NT2/D1 (cell line): Measurements from ENCODE around the gene SORCS3.

Experiments used
- DNase-seq: peaks from one replicate; pipeline ENCODE4 v3.0.0-alpha.2; 2011; ENCODE audit warnings: low read depth, low spot score
- H3K27me3 ChIP-seq: 2 replicates; pipeline ENCODE4 v1.6.0; 2011; ENCODE audit warnings: mild to moderate bottlenecking; ENCODE audit not compliant: insufficient read length, insufficient read depth
- H3K36me3 ChIP-seq: 2 replicates; pipeline ENCODE4 v1.6.1; 2011; ENCODE audit warnings: mild to moderate bottlenecking, low read length, mixed read lengths; ENCODE audit not compliant: insufficient read depth, insufficient read length
- H3K4me1 ChIP-seq: 2 replicates; pipeline ENCODE4 v1.5.1; 2011; ENCODE audit not compliant: insufficient read depth, insufficient read length
- H3K4me3 ChIP-seq: 2 replicates; pipeline ENCODE4 v1.5.1; 2011; ENCODE audit warnings: low read depth; ENCODE audit not compliant: insufficient read length
- H3K9ac ChIP-seq: 2 replicates; pipeline ENCODE4 v1.6.0; 2011; ENCODE audit warnings: low read depth; ENCODE audit not compliant: insufficient read length
- H3K9me3 ChIP-seq: 2 replicates; pipeline ENCODE4 v1.5.1; 2011; ENCODE audit warnings: mild to moderate bottlenecking, low read length; ENCODE audit not compliant: insufficient read depth
- SUZ12 ChIP-seq: IDR thresholded peaks from 2 replicates; pipeline ENCODE4 v1.6.1; 2011; ENCODE audit not compliant: insufficient read length, insufficient read depth; ENCODE audit errors: extremely low read depth
- YY1 ChIP-seq: IDR thresholded peaks from 2 replicates; pipeline ENCODE4 v1.6.1; 2011; ENCODE audit not compliant: insufficient read length, insufficient read depth
- ZNF274 ChIP-seq: IDR thresholded peaks from 2 replicates; pipeline ENCODE4 v1.6.1; 2011; ENCODE audit warnings: mild to moderate bottlenecking, low read depth, low read length

SORCS3 gene

DNA sequence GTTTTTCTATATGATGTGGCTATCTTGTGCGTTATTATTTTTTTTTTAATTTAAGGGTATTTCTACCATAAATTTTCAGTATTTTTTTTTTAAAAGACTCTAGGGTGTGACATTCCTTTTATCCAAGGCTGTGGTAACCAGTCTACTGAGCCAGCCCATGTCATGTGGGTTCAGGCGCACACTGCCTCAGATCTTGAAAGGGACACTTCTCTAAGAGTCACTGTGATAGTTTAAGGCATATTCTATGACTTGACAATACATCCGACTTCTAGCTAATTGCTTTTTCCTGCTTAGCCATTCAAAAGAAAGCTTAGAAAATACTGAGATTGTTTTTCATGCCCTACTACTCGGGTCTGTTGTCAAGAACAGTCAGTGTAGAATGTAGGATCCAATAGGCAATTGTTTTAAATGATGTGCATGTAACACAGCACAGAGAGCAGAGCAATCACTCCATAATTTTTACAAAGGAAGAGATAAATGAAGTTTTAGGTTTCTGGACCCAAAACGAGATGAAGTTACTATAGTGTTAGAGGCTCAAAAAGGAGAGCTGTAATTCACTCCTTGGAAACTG is 263.7 kb downstream of the SORCS3 start:
- no peak overlapping the region for H3K4me3 ChIP-seq
- no peaks in the 10 kb centered on the region for H3K9me3 ChIP-seq
- TF ChIP-seq ZNF274 (no peak), SUZ12 (no peak), YY1 (no peak)
- H3K9ac ChIP-seq: no peak overlapping the region
- no peaks in the 10 kb centered on the region for H3K36me3 ChIP-seq
- H3K4me1 ChIP-seq: no peaks in the 10 kb centered on the region
- DNase-seq: no peak
- no peaks in the 10 kb centered on the region for H3K27me3 ChIP-seq

DNA sequence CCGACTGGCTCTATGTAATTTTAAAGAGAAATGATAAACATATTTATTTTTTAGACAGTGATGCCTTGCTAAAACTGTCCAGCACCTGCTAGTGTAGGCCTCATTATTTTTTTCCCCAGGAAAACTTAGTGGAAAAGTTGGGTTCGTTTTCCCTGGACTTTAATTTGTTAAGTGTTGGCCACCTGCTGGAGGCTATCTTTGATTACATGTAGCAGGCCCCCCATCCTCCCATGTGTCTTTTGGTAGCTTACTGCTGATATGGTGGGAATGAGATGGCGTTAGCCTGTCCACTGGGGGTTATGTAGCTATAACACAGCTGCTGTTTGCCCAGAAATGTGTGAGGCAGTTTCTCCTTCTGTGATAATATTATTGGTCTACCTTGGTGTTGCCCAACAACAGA is 265.0 kb downstream of the SORCS3 start:
- no peaks in the 10 kb centered on the region for H3K27me3 ChIP-seq
- no peak for DNase-seq
- H3K4me3 ChIP-seq: no peak overlapping the region
- H3K9ac ChIP-seq: no peak overlapping the region
- no peaks in the 10 kb centered on the region for H3K36me3 ChIP-seq
- H3K4me1 ChIP-seq: no peaks in the 10 kb centered on the region
- TF ChIP-seq ZNF274: no peak
- no peak for TF ChIP-seq SUZ12
- TF ChIP-seq YY1: no peak
- no peaks in the 10 kb centered on the region for H3K9me3 ChIP-seq

DNA sequence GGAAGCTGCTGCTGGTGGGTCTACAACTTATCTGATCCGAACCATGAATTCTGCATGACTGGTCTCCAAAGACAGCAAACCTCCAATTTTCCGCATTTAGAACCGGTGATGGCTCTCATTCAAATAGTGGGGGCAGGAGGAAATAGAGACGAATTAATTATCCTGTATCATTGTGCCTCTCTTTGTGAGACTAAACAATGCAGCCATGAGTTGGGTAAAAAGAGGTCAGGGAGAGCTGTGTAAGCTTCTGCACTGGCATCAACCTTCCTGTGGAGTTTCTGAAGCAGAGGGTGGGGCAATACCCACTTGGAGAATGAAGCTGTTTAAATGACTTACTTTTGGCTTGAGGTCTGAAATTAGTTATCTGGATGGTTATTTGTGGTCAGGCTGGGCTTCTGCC is 266.4 kb downstream of the SORCS3 start:
- no peak overlapping the region for H3K4me3 ChIP-seq
- H3K4me1 ChIP-seq: no peaks in the 10 kb centered on the region
- no peak for DNase-seq
- TF ChIP-seq ZNF274 (no peak), SUZ12 (no peak), YY1 (no peak)
- no peaks in the 10 kb centered on the region for H3K9me3 ChIP-seq
- no peaks in the 10 kb centered on the region for H3K27me3 ChIP-seq
- H3K36me3 ChIP-seq: no peaks in the 10 kb centered on the region
- H3K9ac ChIP-seq: no peak overlapping the region

DNA sequence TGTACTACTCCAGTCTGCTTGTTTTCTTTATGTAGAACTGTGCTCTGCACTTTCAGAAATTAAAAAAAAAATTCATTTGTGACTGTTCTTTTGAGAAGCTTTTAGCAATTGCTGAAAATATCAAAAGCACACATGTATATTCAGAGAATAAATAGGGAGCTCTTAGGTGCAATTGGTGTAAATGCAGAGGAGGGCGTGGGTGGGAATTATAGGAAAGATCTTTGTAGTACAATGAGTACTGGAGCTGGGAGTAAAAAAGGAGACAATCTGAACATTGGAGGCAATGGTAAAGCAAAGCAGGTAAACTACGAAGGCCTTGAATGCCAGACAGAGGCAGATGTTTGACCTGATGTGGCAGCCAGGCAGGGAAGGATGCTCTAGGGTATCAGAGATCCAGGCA is 267.5 kb downstream of the SORCS3 start:
- no peaks in the 10 kb centered on the region for H3K36me3 ChIP-seq
- DNase-seq: no peak
- no peaks in the 10 kb centered on the region for H3K4me1 ChIP-seq
- no peaks in the 10 kb centered on the region for H3K9me3 ChIP-seq
- TF ChIP-seq YY1 (no peak), SUZ12 (no peak), ZNF274 (no peak)
- H3K4me3 ChIP-seq: no peak overlapping the region
- H3K9ac ChIP-seq: no peak overlapping the region
- H3K27me3 ChIP-seq: no peaks in the 10 kb centered on the region

DNA sequence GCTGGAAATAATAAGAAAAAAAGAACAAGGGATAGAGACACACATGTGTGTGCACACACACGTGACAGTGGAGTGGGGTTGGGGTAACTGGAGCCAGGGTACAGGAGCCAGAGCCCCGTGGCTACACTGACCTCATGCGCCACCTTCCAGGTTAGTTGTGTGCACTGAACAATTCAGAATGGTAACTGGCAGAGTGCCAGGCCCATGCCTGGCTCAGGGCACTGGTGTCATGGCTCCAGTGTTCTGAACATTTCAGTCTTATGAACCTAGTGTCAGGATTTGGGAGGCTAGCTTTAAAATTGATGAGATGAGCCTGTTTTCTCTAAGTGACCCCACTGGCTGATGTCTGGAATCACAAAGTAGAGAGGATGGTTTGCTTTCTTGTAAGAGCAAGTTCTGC is 269.6 kb downstream of the SORCS3 start:
- H3K9ac ChIP-seq: no peak overlapping the region
- no peak for DNase-seq
- TF ChIP-seq ZNF274: no peak
- TF ChIP-seq YY1: no peak
- no peak for TF ChIP-seq SUZ12
- H3K4me1 ChIP-seq: no peaks in the 10 kb centered on the region
- no peak overlapping the region for H3K4me3 ChIP-seq
- no peaks in the 10 kb centered on the region for H3K27me3 ChIP-seq
- H3K36me3 ChIP-seq: no peaks in the 10 kb centered on the region
- H3K9me3 ChIP-seq: no peaks in the 10 kb centered on the region

DNA sequence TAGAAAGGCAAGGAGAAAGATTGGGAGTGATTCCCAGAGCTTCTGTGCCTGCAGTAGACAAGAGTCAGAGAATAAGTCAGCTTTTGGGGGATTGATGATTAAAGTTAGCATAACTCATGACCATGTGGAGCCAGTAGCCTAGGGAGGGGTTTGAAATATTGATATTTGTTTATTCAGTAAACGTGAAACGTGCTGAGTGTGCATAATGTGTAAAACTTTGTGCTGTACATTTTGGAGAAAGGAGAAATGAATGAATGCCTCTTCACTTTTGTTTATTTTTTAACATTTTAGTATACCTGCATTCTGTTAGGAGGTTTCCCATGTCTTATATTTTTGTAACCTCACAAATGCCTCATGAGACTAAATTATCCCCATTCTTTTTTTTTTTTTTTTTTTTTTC is 272.3 kb downstream of the SORCS3 start:
- no peak for TF ChIP-seq ZNF274
- no peak for DNase-seq
- H3K36me3 ChIP-seq: no peaks in the 10 kb centered on the region
- H3K9ac ChIP-seq: no peak overlapping the region
- H3K4me1 ChIP-seq: no peaks in the 10 kb centered on the region
- no peaks in the 10 kb centered on the region for H3K9me3 ChIP-seq
- no peaks in the 10 kb centered on the region for H3K27me3 ChIP-seq
- H3K4me3 ChIP-seq: no peak overlapping the region

DNA sequence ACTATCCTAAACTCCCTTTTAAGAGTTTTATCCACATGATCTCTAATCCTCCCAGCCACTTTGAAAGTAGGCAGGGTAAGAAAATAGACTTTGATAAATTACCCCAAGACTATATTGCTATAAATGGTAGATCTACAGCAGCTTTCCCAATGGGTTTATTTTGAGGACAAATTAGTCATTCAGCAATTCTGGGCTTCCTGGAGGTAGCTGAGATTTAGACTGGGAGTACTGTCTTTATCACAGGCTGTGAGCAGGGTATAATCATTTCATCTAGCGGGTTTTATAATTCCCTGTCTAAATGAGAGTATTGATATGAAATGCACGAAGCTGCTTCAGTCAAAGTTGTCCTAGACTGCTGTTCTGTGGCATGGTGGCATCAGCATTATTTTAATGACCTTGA is 279.4 kb downstream of the SORCS3 start:
- no peaks in the 10 kb centered on the region for H3K36me3 ChIP-seq
- TF ChIP-seq SUZ12: no peak
- TF ChIP-seq YY1: no peak
- TF ChIP-seq ZNF274: no peak
- H3K4me1 ChIP-seq: no peaks in the 10 kb centered on the region
- H3K9ac ChIP-seq: no peak overlapping the region
- H3K9me3 ChIP-seq: no peaks in the 10 kb centered on the region
- no peaks in the 10 kb centered on the region for H3K27me3 ChIP-seq
- no peak for DNase-seq
- H3K4me3 ChIP-seq: no peak overlapping the region

DNA sequence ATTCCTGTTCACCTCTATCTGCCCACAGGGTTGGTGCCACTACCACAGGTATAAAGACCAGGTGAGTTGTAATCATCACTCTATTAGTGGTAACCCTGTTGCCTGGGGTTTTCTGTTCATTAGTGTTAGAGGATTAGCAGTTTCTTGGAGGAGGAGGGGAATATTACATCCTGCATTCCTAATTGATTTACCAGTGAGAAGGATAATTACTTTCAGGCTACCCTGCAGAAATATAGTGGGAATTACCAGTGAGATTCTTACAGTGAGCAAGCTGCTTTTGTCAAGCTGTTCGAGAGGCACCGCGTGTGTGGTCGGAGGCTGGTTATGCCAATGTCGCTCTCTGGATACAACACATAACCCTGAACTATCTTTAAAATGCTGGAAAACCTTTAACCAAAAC is 280.7 kb downstream of the SORCS3 start:
- no peak overlapping the region for H3K4me3 ChIP-seq

More for the DNA sequence above, 280.7 kb downstream of the SORCS3 start:
- no peaks in the 10 kb centered on the region for H3K36me3 ChIP-seq
- TF ChIP-seq ZNF274 (no peak), SUZ12 (no peak), YY1 (no peak)
- no peak overlapping the region for H3K9ac ChIP-seq
- H3K4me1 ChIP-seq: no peaks in the 10 kb centered on the region
- no peaks in the 10 kb centered on the region for H3K27me3 ChIP-seq
- no peak for DNase-seq
- H3K9me3 ChIP-seq: no peaks in the 10 kb centered on the region
